NCI-H1436 (cell line): ENCODE results near the gene FAM174B.

Source experiments
- DNase-seq: peaks from one replicate; lab custom pipeline; 2025; lab: John Stamatoyannopoulos, UW

Gene FAM174B

DNA sequence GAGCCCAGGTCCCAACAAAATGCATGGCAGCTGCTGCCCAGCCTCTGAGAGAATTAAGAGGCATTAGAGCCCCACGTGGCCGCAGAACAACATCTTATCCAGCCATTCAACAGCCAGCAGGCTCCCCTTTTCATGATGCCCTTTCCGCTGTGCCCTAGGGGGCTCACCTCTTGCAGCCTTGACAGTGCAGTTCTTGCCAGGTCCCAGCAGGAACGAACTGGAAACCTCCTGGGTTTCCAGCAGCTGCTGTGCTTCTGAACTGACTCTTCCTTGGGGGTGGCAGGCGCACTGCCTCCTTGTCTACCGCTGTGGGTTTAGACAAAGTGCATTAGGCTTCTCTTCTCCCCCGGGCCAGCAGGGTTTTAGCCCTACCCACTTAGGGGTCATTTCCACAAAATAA, 85.2 kb downstream of the FAM174B start:
- no peak for DNase-seq

DNA sequence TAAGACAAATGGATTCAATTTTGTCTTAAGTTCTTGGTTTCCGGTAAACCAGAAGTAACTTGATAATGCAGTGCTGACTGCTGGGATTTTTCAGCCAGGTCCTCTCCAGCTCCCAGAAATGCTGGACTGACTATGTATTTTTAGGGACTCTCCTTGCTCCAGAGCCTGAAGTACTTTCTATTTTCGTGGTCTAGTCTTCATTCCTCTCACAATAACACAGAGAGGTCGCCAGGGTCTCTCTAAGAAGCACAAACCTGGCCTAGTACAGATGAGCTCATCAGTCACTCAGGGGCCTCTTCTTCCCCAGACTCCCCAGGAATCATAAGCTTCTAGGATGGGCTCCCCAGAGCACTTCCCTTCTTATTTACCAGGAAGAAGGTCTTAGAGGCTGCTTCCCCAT, 85.8 kb downstream of the FAM174B start:
- DNase-seq, result no peak
